K562 (cell line): Measurements from ENCODE around the gene SEC31A. TPM values are rescaled to one million over a fixed set of nuclear protein-coding genes. Genes with fewer than 3 reads are reported as not detected.

Experiments
- ATAC-seq: fragments of 200-7000 bp; cut with Tn5 transposase; 3 replicates; pipeline ENCODE4 v1.9.1; 2020; ENCODE audit warnings: moderate library complexity
- BruUV-seq: library from RNA; stranded (reverse); fragments of 400-500 nt; replicated peaks from 2 replicates; lab custom pipeline; 2021; lab: Mats Ljungman, UMichigan
- CTCF ChIA-PET: fragments of 300-600 bp; formaldehyde crosslinking; extraction: SDS; loops from one replicate; lab custom pipeline; 2021; ENCODE audit warnings: low intra/inter-chr PET ratio; lab: Yijun Ruan, JAX
- POLR2A ChIA-PET: fragments of 300-600, 350-650 bp; sonication (Branson Sonifier 250); formaldehyde crosslinking; extraction: SDS; loops from one replicate; lab custom pipeline; 2021; ENCODE audit warnings: antibody characterized with exemption, inconsistent platforms; lab: Yijun Ruan, JAX
- DNase-seq, 4 experiments: peaks; one replicate each; pipeline versions ENCODE4 v3.0.0 to v3.0.0-alpha.2; 2011 to 2018; ENCODE audit warnings: low spot score in 3 of 4, mixed read lengths in 3 of 4; ENCODE audit errors: extremely low read depth in 1 of 4
- FAIRE-seq: peaks from 2 replicates; lab custom pipeline; 2011; peaks lifted over from hg19 to GRCh38; lab: Jason Lieb, UNC
- H2AFZ ChIP-seq: 2 replicates; pipeline ENCODE4 v1.6.0; 2011; ENCODE audit warnings: low read depth, low read length, control low read depth, inconsistent platforms
- H3K27ac ChIP-seq: fragments of 200-600 bp; 3 replicates; pipeline ENCODE4 v1.8.0; 2011; ENCODE audit warnings: low read depth, mild to moderate bottlenecking, control low read depth, inconsistent platforms, low read length, moderate library complexity, mixed read lengths; ENCODE audit errors: extremely low read depth
- H3K27me3 ChIP-seq, 2 experiments: fragments of 300-600 bp in 1 of 2; 2 replicates in 1 of 2; 3 replicates in 1 of 2; pipeline versions ENCODE4 v1.6.0 to v1.8.0; 2011; ENCODE audit warnings: inconsistent platforms in 2 of 2, low read length in 2 of 2, mild to moderate bottlenecking in 1 of 2, mixed read lengths in 1 of 2, moderate library complexity in 1 of 2; ENCODE audit not compliant: control insufficient read depth in 2 of 2, insufficient read depth in 2 of 2
- H3K36me3 ChIP-seq: fragments of 300-600 bp; 3 replicates; pipeline ENCODE4 v1.8.0; 2011; ENCODE audit warnings: mild to moderate bottlenecking, low read length, inconsistent platforms; ENCODE audit not compliant: control insufficient read depth, insufficient read depth
- H3K4me1 ChIP-seq, 2 experiments: fragments of 200-600 bp in 1 of 2; replicated peaks in 1 of 2; 2 replicates in 1 of 2; 3 replicates in 1 of 2; pipeline versions ENCODE4 v1.5.1 to v1.8.0; 2011; ENCODE audit warnings: inconsistent platforms in 2 of 2, low read length in 2 of 2, mild to moderate bottlenecking in 1 of 2, mixed read lengths in 1 of 2, moderate library complexity in 1 of 2; ENCODE audit not compliant: control insufficient read depth in 2 of 2, insufficient read depth in 2 of 2
- H3K4me2 ChIP-seq: 2 replicates; pipeline ENCODE4 v1.6.1; 2011; ENCODE audit warnings: low read length, control low read depth, inconsistent platforms, mixed read lengths; ENCODE audit not compliant: insufficient read depth
- H3K4me3 ChIP-seq: fragments of 200-600 bp; sonication (generic), shearing (Covaris generic); 2 replicates; pipeline ENCODE4 v1.5.1; 2016; ENCODE audit warnings: control low read depth, inconsistent platforms
- H3K79me2 ChIP-seq: fragments of 200-600 bp; 3 replicates; pipeline ENCODE4 v1.8.0; 2011; ENCODE audit warnings: low read length, inconsistent platforms; ENCODE audit not compliant: control insufficient read depth, insufficient read depth
- H3K9ac ChIP-seq, 2 experiments: 2 replicates each; pipeline versions ENCODE4 v1.6.0 to v1.6.1; 2011; ENCODE audit warnings: low read depth in 2 of 2, low read length in 2 of 2, control low read depth in 1 of 2, inconsistent platforms in 1 of 2, mild to moderate bottlenecking in 1 of 2, mixed read lengths in 1 of 2; ENCODE audit not compliant: insufficient read depth in 1 of 2
- H3K9me1 ChIP-seq: one replicate; pipeline ENCODE4 v1.6.0; 2011; ENCODE audit warnings: inconsistent platforms, mild to moderate bottlenecking, low read length, moderate library complexity; ENCODE audit not compliant: control insufficient read depth, insufficient read depth
- H3K9me3 ChIP-seq: replicated peaks from 2 replicates; pipeline ENCODE4 v1.5.1; 2011; ENCODE audit warnings: low read depth, low read length, inconsistent platforms; ENCODE audit not compliant: control insufficient read depth, insufficient read depth
- H4K20me1 ChIP-seq: replicated peaks from 2 replicates; pipeline ENCODE4 v1.6.1; 2011; ENCODE audit warnings: low read length, inconsistent platforms, mixed read lengths; ENCODE audit not compliant: control insufficient read depth, insufficient read depth
- WGBS: fragments of 100-300 bp; shearing (Covaris generic); methylation state at CpG from one replicate; pipeline ENCODE4 v1.1.6; 2016; ENCODE audit warnings: low coverage, mixed read lengths; ENCODE audit not compliant: insufficient coverage; ENCODE audit errors: missing lambda C conversion rate; 5-methylcytosine and 5-hydroxymethylcytosine counted together
- in situ Hi-C: fragments of 300-500 bp; cut with MboI; formaldehyde crosslinking; loops from 4 replicates; pipeline ENCODE4 v1.15.0; 2018; ENCODE audit warnings: inconsistent platforms, mixed read lengths
- intact Hi-C: fragments of 100-400 bp; cut with micrococcal nuclease; formaldehyde crosslinking; loops from 2 replicates; pipeline ENCODE4 v1.14.2; 2022
- polyA plus RNA-seq, 8 experiments: library from polyadenylated mRNA; depleted of rRNA in 4 of 8; stranded (reverse) in 5 of 8; unstranded in 3 of 8; fragments of >200 nt; fragmentation: Nextera tagmentation in 2 of 8; fragmentation: Illumina TruSeq in 1 of 8; extraction: Ambion mirVana in 2 of 8; extraction: Trizol in 1 of 8; gene quantifications; 2 replicates each; pipeline versions ENCODE4 v1.2.1 to v1.2.3, GENCODE V29; 2011 to 2014; ENCODE audit warnings: inconsistent platforms in 1 of 8, missing spikeins in 1 of 8
- total RNA-seq, 7 experiments: library from RNA; depleted of rRNA in 6 of 7; stranded (reverse); fragments of >200 nt in 6 of 7; fragmentation: Illumina TruSeq in 2 of 7; extraction: Trizol in 2 of 7; gene quantifications; 2 replicates each; pipeline versions ENCODE4 v1.2.1 to v1.2.3, GENCODE V29; 2011 to 2021; ENCODE audit warnings: low replicate concordance in 1 of 7
- TF ChIP-seq, protein P1 (sequence below), 2 experiments: fragments of 150-350 bp in 1 of 2; IDR thresholded peaks; 2 replicates each; pipeline ENCODE4 v1.6.1; 2012 to 2016; ENCODE audit warnings: low read depth in 2 of 2, low read length in 2 of 2, mild to moderate bottlenecking in 1 of 2, moderate library complexity in 1 of 2
- TF ChIP-seq, protein P2 (sequence below), 2 experiments: fragments of 450-650 bp in 1 of 2; sonication (generic) in 1 of 2; formaldehyde crosslinking in 1 of 2; IDR thresholded peaks; 2 replicates each; pipeline versions ENCODE4 v1.7.1 to v1.9.0; 2016 to 2022; ENCODE audit warnings: inconsistent platforms in 1 of 2, mild to moderate bottlenecking in 1 of 2, missing genetic modification reagents in 1 of 2

Gene SEC31A
- total and polyA plus RNA-seq, 9 of the 15 experiments (the other 6 are each of a cell fraction or from before 2014, with no cell fraction given) = 78.9 to 241 (median 173) TPM

DNA sequence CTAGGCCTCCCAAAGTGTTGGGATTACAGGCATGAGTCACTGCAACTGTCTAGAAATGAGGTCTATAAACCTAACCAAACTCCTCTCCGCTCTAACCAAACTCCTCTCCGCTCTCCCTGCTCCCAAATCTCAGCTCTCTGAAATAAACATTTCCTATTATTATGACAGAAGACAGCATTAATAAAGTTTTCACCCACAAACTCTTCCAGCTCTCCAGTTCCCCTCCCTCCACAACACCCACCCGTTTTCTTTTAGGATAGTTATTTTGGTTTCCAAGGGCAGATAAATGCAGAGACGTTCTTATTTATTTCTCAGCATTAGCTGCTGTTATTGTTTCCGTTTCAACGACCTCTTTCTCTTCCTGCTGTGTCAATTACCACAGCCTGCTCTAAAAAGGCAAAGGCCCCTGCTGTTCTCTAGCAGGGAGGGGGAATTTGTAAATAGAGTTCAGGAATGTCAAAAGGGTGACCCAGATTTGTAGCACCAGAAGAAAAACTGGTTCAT, 79.1 kb downstream of the SEC31A start:
- Histone ChIP-seq H2AFZ (no peak overlapping the region), H3K4me3 (no peak overlapping the region), H3K27ac (no peak overlapping the region), H3K36me3 (no peaks in the 10 kb centered on the region), H3K9me1 (no peaks in the 10 kb centered on the region), H3K4me2 (no peak overlapping the region), H3K9ac (no peak overlapping the region), H4K20me1 (no peaks in the 10 kb centered on the region), H3K79me2 (no peaks in the 10 kb centered on the region), H3K9me3 (no peaks in the 10 kb centered on the region), H3K4me1 (no peaks in the 10 kb centered on the region), H3K27me3 (no peaks in the 10 kb centered on the region)
- no TSS peak for BruUV-seq
- ATAC-seq (no peak), DNase-seq (no peak), FAIRE-seq (no peak)
- ChIA-PET CTCF (no interaction called here), POLR2A (interaction anchor here (1.2 kb wide), 1 partner anchor 15 kb away, joined by 9 read pairs; no protein-coding TSS in a partner anchor)
- in situ Hi-C loops (no loop called here), intact Hi-C loops (no loop called here)
- WGBS = 15% methylated on average over 6 of the region's 6 CpGs
- TF ChIP-seq, protein P1, sequence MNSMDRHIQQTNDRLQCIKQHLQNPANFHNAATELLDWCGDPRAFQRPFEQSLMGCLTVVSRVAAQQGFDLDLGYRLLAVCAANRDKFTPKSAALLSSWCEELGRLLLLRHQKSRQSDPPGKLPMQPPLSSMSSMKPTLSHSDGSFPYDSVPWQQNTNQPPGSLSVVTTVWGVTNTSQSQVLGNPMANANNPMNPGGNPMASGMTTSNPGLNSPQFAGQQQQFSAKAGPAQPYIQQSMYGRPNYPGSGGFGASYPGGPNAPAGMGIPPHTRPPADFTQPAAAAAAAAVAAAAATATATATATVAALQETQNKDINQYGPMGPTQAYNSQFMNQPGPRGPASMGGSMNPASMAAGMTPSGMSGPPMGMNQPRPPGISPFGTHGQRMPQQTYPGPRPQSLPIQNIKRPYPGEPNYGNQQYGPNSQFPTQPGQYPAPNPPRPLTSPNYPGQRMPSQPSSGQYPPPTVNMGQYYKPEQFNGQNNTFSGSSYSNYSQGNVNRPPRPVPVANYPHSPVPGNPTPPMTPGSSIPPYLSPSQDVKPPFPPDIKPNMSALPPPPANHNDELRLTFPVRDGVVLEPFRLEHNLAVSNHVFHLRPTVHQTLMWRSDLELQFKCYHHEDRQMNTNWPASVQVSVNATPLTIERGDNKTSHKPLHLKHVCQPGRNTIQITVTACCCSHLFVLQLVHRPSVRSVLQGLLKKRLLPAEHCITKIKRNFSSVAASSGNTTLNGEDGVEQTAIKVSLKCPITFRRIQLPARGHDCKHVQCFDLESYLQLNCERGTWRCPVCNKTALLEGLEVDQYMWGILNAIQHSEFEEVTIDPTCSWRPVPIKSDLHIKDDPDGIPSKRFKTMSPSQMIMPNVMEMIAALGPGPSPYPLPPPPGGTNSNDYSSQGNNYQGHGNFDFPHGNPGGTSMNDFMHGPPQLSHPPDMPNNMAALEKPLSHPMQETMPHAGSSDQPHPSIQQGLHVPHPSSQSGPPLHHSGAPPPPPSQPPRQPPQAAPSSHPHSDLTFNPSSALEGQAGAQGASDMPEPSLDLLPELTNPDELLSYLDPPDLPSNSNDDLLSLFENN (IDR thresholded peaks at IDR 0.05; ENCODE audit: low read depth in 2 of 2, low read length in 2 of 2) = no peak
- TF ChIP-seq, protein P2, sequence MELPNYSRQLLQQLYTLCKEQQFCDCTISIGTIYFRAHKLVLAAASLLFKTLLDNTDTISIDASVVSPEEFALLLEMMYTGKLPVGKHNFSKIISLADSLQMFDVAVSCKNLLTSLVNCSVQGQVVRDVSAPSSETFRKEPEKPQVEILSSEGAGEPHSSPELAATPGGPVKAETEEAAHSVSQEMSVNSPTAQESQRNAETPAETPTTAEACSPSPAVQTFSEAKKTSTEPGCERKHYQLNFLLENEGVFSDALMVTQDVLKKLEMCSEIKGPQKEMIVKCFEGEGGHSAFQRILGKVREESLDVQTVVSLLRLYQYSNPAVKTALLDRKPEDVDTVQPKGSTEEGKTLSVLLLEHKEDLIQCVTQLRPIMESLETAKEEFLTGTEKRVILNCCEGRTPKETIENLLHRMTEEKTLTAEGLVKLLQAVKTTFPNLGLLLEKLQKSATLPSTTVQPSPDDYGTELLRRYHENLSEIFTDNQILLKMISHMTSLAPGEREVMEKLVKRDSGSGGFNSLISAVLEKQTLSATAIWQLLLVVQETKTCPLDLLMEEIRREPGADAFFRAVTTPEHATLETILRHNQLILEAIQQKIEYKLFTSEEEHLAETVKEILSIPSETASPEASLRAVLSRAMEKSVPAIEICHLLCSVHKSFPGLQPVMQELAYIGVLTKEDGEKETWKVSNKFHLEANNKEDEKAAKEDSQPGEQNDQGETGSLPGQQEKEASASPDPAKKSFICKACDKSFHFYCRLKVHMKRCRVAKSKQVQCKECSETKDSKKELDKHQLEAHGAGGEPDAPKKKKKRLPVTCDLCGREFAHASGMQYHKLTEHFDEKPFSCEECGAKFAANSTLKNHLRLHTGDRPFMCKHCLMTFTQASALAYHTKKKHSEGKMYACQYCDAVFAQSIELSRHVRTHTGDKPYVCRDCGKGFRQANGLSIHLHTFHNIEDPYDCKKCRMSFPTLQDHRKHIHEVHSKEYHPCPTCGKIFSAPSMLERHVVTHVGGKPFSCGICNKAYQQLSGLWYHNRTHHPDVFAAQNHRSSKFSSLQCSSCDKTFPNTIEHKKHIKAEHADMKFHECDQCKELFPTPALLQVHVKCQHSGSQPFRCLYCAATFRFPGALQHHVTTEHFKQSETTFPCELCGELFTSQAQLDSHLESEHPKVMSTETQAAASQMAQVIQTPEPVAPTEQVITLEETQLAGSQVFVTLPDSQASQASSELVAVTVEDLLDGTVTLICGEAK (IDR thresholded peaks at IDR 0.05) = 0 out of 2 replicates have a peak, but pooled peaks have one; percentile 44
- TF ChIP-seq, protein P2 (CRISPR knock-in tag; IDR thresholded peaks at IDR 0.05) = no peak
